Neuron (in vitro differentiated cells): Measurements from ENCODE around the gene BACH2.
"Not testable (repeated sequence)": the region's sequence is repeated elsewhere in the genome, so short reads cannot be mapped to it uniquely, and the experiment has no call there.

ENCODE experiments used
- H2AFZ ChIP-seq: one replicate; pipeline ENCODE4 v1.6.1; 2013; ENCODE audit warnings: low read depth, mild to moderate bottlenecking, inconsistent platforms, low read length, moderate library complexity
- H3K27me3 ChIP-seq: one replicate; pipeline ENCODE4 v1.6.1; 2013; ENCODE audit warnings: low read length; ENCODE audit not compliant: insufficient read depth
- H3K36me3 ChIP-seq: one replicate; pipeline ENCODE4 v1.6.1; 2013; ENCODE audit warnings: low read length; ENCODE audit not compliant: insufficient read depth
- H3K4me1 ChIP-seq: one replicate; pipeline ENCODE4 v1.6.1; 2013; ENCODE audit warnings: low read length; ENCODE audit not compliant: insufficient read depth
- H3K4me3 ChIP-seq: 2 replicates; pipeline ENCODE4 v1.5.1; 2013; ENCODE audit warnings: mild to moderate bottlenecking, low read length, moderate library complexity
- H3K9me3 ChIP-seq: one replicate; pipeline ENCODE4 v1.6.1; 2013; ENCODE audit warnings: low read length

Gene BACH2

DNA sequence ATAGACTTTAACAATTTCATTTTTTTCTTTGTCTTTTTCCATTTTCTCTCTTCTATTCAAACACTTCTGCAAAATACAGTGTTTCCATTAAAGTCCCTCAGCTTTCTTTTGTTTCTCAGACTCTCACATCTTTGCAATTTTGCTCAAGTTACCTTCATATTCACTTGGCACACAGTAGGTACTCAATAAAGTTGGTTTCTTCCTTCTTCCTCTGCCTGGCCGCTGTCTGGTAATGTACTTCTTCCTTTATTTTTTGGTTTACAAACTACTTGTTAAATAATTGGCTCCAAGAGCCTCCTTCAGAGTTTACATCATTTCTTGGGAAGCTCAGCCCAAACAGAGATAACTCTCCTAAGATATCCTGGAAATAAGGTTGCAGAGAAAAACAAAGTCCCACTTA lies 321.3 kb downstream of the BACH2 start:
- H3K9me3 ChIP-seq = no peaks in the 10 kb centered on the region
- H2AFZ ChIP-seq = no peak overlapping the region
- H3K4me3 ChIP-seq = no peak overlapping the region
- H3K4me1 ChIP-seq = peaks cover 44% of the 10 kb centered on the region
- H3K27me3 ChIP-seq = no peaks in the 10 kb centered on the region
- H3K36me3 ChIP-seq = no peaks in the 10 kb centered on the region

GRCh38 chr6:89974834-89975233 lies 321.8 kb downstream of the BACH2 start:
- H3K4me1 ChIP-seq = peaks cover 44% of the 10 kb centered on the region
- no peaks in the 10 kb centered on the region for H3K36me3 ChIP-seq
- no peaks in the 10 kb centered on the region for H3K9me3 ChIP-seq
- no peak overlapping the region for H2AFZ ChIP-seq
- no peaks in the 10 kb centered on the region for H3K27me3 ChIP-seq
- H3K4me3 ChIP-seq = no peak overlapping the region

GRCh38 chr6:89972025-89972381 lies 324.6 kb downstream of the BACH2 start:
- Histone ChIP-seq H3K27me3 (no peaks in the 10 kb centered on the region), H3K9me3 (no peaks in the 10 kb centered on the region), H3K4me3 (no peak overlapping the region), H2AFZ (no peak overlapping the region), H3K4me1 (peaks cover 21% of the 10 kb centered on the region), H3K36me3 (no peaks in the 10 kb centered on the region)

- not testable (repeated sequence) for H2AFZ ChIP-seq, H3K9me3 ChIP-seq, H3K4me3 ChIP-seq, H3K36me3 ChIP-seq, H3K27me3 ChIP-seq
- peaks cover 15% of the 10 kb centered on the region for H3K4me1 ChIP-seq
Observed at GRCh38 chr6:89971338-89972024, 325.2 kb downstream of the BACH2 start.

- no peak overlapping the region for H2AFZ ChIP-seq
- H3K27me3 ChIP-seq = no peaks in the 10 kb centered on the region
- H3K9me3 ChIP-seq = no peaks in the 10 kb centered on the region
- H3K4me3 ChIP-seq = no peak overlapping the region
- no peaks in the 10 kb centered on the region for H3K36me3 ChIP-seq
- H3K4me1 ChIP-seq = peaks cover 13% of the 10 kb centered on the region
Observed at GRCh38 chr6:89970609-89971337, 325.9 kb downstream of the BACH2 start.

- Histone ChIP-seq H3K9me3 (no peaks in the 10 kb centered on the region), H2AFZ (no peak overlapping the region), H3K27me3 (no peaks in the 10 kb centered on the region), H3K4me3 (no peak overlapping the region), H3K4me1 (peaks cover 15% of the 10 kb centered on the region), H3K36me3 (no peaks in the 10 kb centered on the region)
Observed at GRCh38 chr6:89970072-89970471, 326.6 kb downstream of the BACH2 start.

DNA sequence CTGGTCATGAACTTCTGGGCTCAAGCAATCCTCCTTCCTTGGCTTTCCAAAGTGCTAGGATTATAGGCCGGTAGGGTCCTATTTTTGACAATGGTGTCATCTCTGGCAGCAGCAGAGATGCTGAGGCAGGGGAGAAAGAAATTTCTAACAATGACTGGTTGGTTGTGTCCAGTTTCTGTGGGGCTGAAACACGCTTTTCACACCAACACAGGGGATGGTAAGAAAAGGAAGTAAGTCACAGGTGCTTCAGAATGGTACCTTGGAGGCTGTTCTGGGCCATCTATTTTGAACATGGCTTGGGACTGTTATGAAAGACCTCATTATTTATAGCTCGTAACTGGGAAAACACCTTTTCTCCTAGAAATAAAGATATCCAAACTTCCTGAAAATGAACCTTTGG lies 329.7 kb downstream of the BACH2 start:
- Histone ChIP-seq H3K36me3 (no peaks in the 10 kb centered on the region), H3K27me3 (no peaks in the 10 kb centered on the region), H3K4me1 (peaks cover 15% of the 10 kb centered on the region), H3K9me3 (no peaks in the 10 kb centered on the region), H2AFZ (no peak overlapping the region), H3K4me3 (no peak overlapping the region)

GRCh38 chr6:89966228-89966544 lies 330.5 kb downstream of the BACH2 start:
- no peak overlapping the region for H2AFZ ChIP-seq
- H3K36me3 ChIP-seq = no peaks in the 10 kb centered on the region
- no peaks in the 10 kb centered on the region for H3K9me3 ChIP-seq
- no peak overlapping the region for H3K4me3 ChIP-seq
- no peaks in the 10 kb centered on the region for H3K27me3 ChIP-seq
- H3K4me1 ChIP-seq = peaks cover 14% of the 10 kb centered on the region

- H3K27me3 ChIP-seq = no peaks in the 10 kb centered on the region
Observed at GRCh38 chr6:89965441-89966227, 331.0 kb downstream of the BACH2 start.

GRCh38 chr6:89963391-89963790 lies 333.3 kb downstream of the BACH2 start:
- Histone ChIP-seq H3K36me3 (no peaks in the 10 kb centered on the region), H3K9me3 (no peaks in the 10 kb centered on the region), H3K4me1 (peaks cover 16% of the 10 kb centered on the region), H3K27me3 (no peaks in the 10 kb centered on the region), H2AFZ (no peak overlapping the region), H3K4me3 (no peak overlapping the region)

More at GRCh38 chr6:89965441-89966227, 331.0 kb downstream of the BACH2 start:
- Histone ChIP-seq H2AFZ (no peak overlapping the region), H3K36me3 (no peaks in the 10 kb centered on the region), H3K4me1 (peaks cover 8% of the 10 kb centered on the region), H3K4me3 (no peak overlapping the region), H3K9me3 (no peaks in the 10 kb centered on the region)

DNA sequence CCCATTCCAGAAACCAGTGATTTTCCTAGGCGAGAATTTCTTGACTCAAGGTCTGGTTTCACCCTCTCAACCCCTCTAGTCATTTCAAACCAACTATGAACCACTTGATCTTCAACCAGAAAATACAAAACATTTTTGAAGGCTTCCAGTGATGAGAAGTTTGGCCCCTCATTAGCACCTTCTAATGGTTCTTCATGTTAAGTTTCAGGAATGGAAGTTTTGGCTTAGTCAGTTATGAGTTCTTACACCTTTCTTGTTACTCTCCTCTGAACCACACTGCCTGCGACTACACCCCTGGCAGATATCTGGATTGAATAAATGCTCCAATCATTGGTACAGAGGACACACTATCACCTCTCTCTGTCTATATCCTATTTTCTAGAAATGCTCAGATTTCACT lies 335.2 kb downstream of the BACH2 start:
- H3K9me3 ChIP-seq = no peaks in the 10 kb centered on the region
- H3K4me3 ChIP-seq = no peak overlapping the region
- H3K4me1 ChIP-seq = peaks cover 16% of the 10 kb centered on the region
- no peaks in the 10 kb centered on the region for H3K36me3 ChIP-seq
- H3K27me3 ChIP-seq = no peaks in the 10 kb centered on the region
- no peak overlapping the region for H2AFZ ChIP-seq

DNA sequence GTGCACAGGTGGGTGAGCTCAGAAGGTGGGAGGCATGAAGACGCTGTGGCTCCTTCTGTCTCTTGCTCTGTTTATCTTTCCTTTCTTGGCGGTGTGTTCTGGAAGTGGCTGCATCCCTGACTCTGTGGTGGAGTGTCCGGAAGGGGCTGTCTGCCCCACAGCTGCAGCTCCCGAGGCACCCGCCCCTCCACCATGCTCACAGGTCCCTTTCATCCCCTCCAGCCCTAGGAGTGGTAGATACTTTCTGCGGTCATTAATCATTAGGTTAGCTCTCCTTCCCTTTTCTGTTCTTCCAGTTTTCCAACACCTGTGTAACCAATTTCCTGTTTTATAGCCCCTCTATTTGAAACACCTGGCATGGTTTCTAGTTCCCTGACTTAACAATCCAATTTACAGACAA lies 336.8 kb downstream of the BACH2 start:
- Histone ChIP-seq H3K36me3 (no peaks in the 10 kb centered on the region), H3K4me1 (peaks cover 10% of the 10 kb centered on the region), H3K4me3 (no peak overlapping the region), H2AFZ (no peak overlapping the region), H3K27me3 (no peaks in the 10 kb centered on the region), H3K9me3 (no peaks in the 10 kb centered on the region)

GRCh38 chr6:89956182-89956581 lies 340.5 kb downstream of the BACH2 start:
- H2AFZ ChIP-seq = no peak overlapping the region
- H3K36me3 ChIP-seq = peaks cover 4% of the 10 kb centered on the region
- no peak overlapping the region for H3K4me3 ChIP-seq
- no peaks in the 10 kb centered on the region for H3K9me3 ChIP-seq
- H3K27me3 ChIP-seq = no peaks in the 10 kb centered on the region
- H3K4me1 ChIP-seq = peaks cover 20% of the 10 kb centered on the region
